DMS 273 (cell line): ENCODE measurements around the gene TMEM117.

Experiments used
- DNase-seq: peaks from one replicate; lab custom pipeline; 2025; ENCODE audit not compliant: unreplicated experiment; lab: John Stamatoyannopoulos, UW

Gene TMEM117

GRCh38 chr12:43883748-43884147, 47.9 kb downstream of the TMEM117 start:
- DNase-seq: no peak

- no peak for DNase-seq
Observed at GRCh38 chr12:43884683-43885410, 49.0 kb downstream of the TMEM117 start.

- no peak for DNase-seq
Observed at GRCh38 chr12:43887397-43887796, 51.5 kb downstream of the TMEM117 start.

GRCh38 chr12:43891856-43892574, 56.1 kb downstream of the TMEM117 start:
- DNase-seq: peak; percentile 33

- no peak for DNase-seq
Observed at GRCh38 chr12:43893670-43894069, 57.8 kb downstream of the TMEM117 start.

- no peak for DNase-seq
Observed at GRCh38 chr12:43895580-43896206, 59.8 kb downstream of the TMEM117 start.

- DNase-seq: no peak
Observed at GRCh38 chr12:43896496-43896895, 60.6 kb downstream of the TMEM117 start.

GRCh38 chr12:43898474-43898873, 62.6 kb downstream of the TMEM117 start:
- DNase-seq: no peak

GRCh38 chr12:43899574-43899973, 63.7 kb downstream of the TMEM117 start:
- DNase-seq: no peak

- DNase-seq: no peak
Observed at GRCh38 chr12:43903686-43904085, 67.8 kb downstream of the TMEM117 start.

GRCh38 chr12:43912859-43913258, 77.0 kb downstream of the TMEM117 start:
- DNase-seq: peak; percentile 13

- DNase-seq: no peak
Observed at GRCh38 chr12:43914391-43914790, 78.5 kb downstream of the TMEM117 start.

- peak; percentile 21 for DNase-seq
Observed at GRCh38 chr12:43914923-43915468, 79.1 kb downstream of the TMEM117 start.

- DNase-seq: no peak
Observed at GRCh38 chr12:43917896-43918295, 82.0 kb downstream of the TMEM117 start.

GRCh38 chr12:43921666-43922337, 85.9 kb downstream of the TMEM117 start:
- DNase-seq: no peak

GRCh38 chr12:43930032-43930431, 94.2 kb downstream of the TMEM117 start:
- DNase-seq: no peak

GRCh38 chr12:43931187-43931586, 95.3 kb downstream of the TMEM117 start:
- DNase-seq: no peak

- DNase-seq: no peak
Observed at GRCh38 chr12:43935581-43935980, 99.7 kb downstream of the TMEM117 start.

GRCh38 chr12:43937947-43938346, 102.1 kb downstream of the TMEM117 start:
- DNase-seq: peak; percentile 2

- no peak for DNase-seq
Observed at GRCh38 chr12:43942379-43942778, 106.5 kb downstream of the TMEM117 start.

GRCh38 chr12:43945983-43946382, 110.1 kb downstream of the TMEM117 start:
- no peak for DNase-seq
